ES-I3 (cell line): ENCODE results near the gene SNX17.
A peak's percentile ranks its signal among the peaks of the same experiment; 100 is the strongest.
"Not testable (repeated sequence)": the region's sequence is repeated elsewhere in the genome, so short reads cannot be mapped to it uniquely, and the experiment has no call there.

Experiments used
- H3K36me3 ChIP-seq: 2 replicates; pipeline ENCODE4 v1.6.1; 2013; ENCODE audit warnings: mild to moderate bottlenecking, low read length, control low read depth, moderate library complexity; ENCODE audit not compliant: insufficient read depth
- H3K4me1 ChIP-seq: 2 replicates; pipeline ENCODE4 v1.6.1; 2013; ENCODE audit warnings: mild to moderate bottlenecking, control low read depth, low read length; ENCODE audit not compliant: insufficient read depth
- H3K9ac ChIP-seq: 2 replicates; pipeline ENCODE4 v1.6.1; 2013; ENCODE audit warnings: low read depth, mild to moderate bottlenecking, low read length, moderate library complexity
- H3K9me3 ChIP-seq: 2 replicates; pipeline ENCODE4 v1.6.1; 2013; ENCODE audit warnings: mild to moderate bottlenecking, low read length, moderate library complexity; ENCODE audit not compliant: control insufficient read depth, insufficient read depth

SNX17 gene

GRCh38 chr2:27370026-27370815 lies at the start of gene SNX17, which contains the start of gene EIF2B4:
Gene SNX17, plus strand, starts transcription at chr2:27370616. Its CDS starts 128 bp downstream, at chr2:27370744.
Gene EIF2B4, minus strand, starts transcription at chr2:27370338. Its CDS starts 24 bp downstream, at chr2:27370314.
- Histone ChIP-seq H3K9ac (peak within 1 kb of the TSS; percentile 88), H3K9me3 (no peaks in the 10 kb centered on the region), H3K4me1 (peaks cover 18% of the 10 kb centered on the region), H3K36me3 (peaks cover 37% of the 10 kb centered on the region)

- H3K36me3 ChIP-seq, result no peaks in the 10 kb centered on the region
- H3K4me1 ChIP-seq, result peaks cover 4% of the 10 kb centered on the region
- no peak overlapping the region for H3K9ac ChIP-seq
- H3K9me3 ChIP-seq, result no peaks in the 10 kb centered on the region
Observed at GRCh38 chr2:27320958-27321543, 49.4 kb upstream of the SNX17 start.

- peaks cover 3% of the 10 kb centered on the region for H3K36me3 ChIP-seq
- H3K4me1 ChIP-seq, result peaks cover 4% of the 10 kb centered on the region
- no peaks in the 10 kb centered on the region for H3K9me3 ChIP-seq
- H3K9ac ChIP-seq, result peak overlapping the region; percentile 97
Observed at GRCh38 chr2:27322301-27322765, 48.1 kb upstream of the SNX17 start.

- no peaks in the 10 kb centered on the region for H3K9me3 ChIP-seq
- peak within 1 kb of the TSS; percentile 97 for H3K9ac ChIP-seq
- peaks cover 4% of the 10 kb centered on the region for H3K4me1 ChIP-seq
- peaks cover 3% of the 10 kb centered on the region for H3K36me3 ChIP-seq
Observed at GRCh38 chr2:27322766-27323595, 47.4 kb upstream of the SNX17 start, which contains the start of gene MPV17. Gene MPV17, minus strand, starts transcription at chr2:27323097. Its CDS starts 580 bp downstream, at chr2:27322517.

GRCh38 chr2:27323596-27324285 lies 46.7 kb upstream of the SNX17 start:
- Histone ChIP-seq H3K9ac (peak overlapping the region; percentile 97), H3K4me1 (peaks cover 4% of the 10 kb centered on the region), H3K9me3 (no peaks in the 10 kb centered on the region), H3K36me3 (peaks cover 8% of the 10 kb centered on the region)

- Histone ChIP-seq H3K4me1 (peaks cover 4% of the 10 kb centered on the region), H3K9ac (no peak overlapping the region), H3K36me3 (peaks cover 18% of the 10 kb centered on the region), H3K9me3 (no peaks in the 10 kb centered on the region)
Observed at GRCh38 chr2:27324720-27325119, 45.7 kb upstream of the SNX17 start.

GRCh38 chr2:27335311-27335710 lies 35.1 kb upstream of the SNX17 start:
- Histone ChIP-seq H3K9ac (no peak overlapping the region), H3K9me3 (no peaks in the 10 kb centered on the region), H3K4me1 (no peaks in the 10 kb centered on the region), H3K36me3 (peaks cover 54% of the 10 kb centered on the region)

GRCh38 chr2:27336173-27336572 lies 34.2 kb upstream of the SNX17 start:
- Histone ChIP-seq H3K36me3 (peaks cover 57% of the 10 kb centered on the region), H3K9me3 (no peaks in the 10 kb centered on the region), H3K4me1 (no peaks in the 10 kb centered on the region), H3K9ac (no peak overlapping the region)

GRCh38 chr2:27347641-27348040 lies 22.8 kb upstream of the SNX17 start:
- Histone ChIP-seq H3K9ac (no peak overlapping the region), H3K36me3 (peaks cover 6% of the 10 kb centered on the region; the same call in 1 of the 2 replicates), H3K4me1 (peaks cover 6% of the 10 kb centered on the region; the same call in 1 of the 2 replicates), H3K9me3 (no peaks in the 10 kb centered on the region)

- Histone ChIP-seq H3K4me1 (peaks cover 17% of the 10 kb centered on the region; the same call in 1 of the 2 replicates), H3K9ac (no peak overlapping the region), H3K36me3 (no peaks in the 10 kb centered on the region; the same call in 1 of the 2 replicates), H3K9me3 (no peaks in the 10 kb centered on the region)
Observed at GRCh38 chr2:27350106-27350693, 20.2 kb upstream of the SNX17 start.

GRCh38 chr2:27351802-27352598 lies 18.4 kb upstream of the SNX17 start:
- peaks cover 17% of the 10 kb centered on the region; the same call in 1 of the 2 replicates for H3K4me1 ChIP-seq
- H3K36me3 ChIP-seq, result no peaks in the 10 kb centered on the region; the same call in 1 of the 2 replicates
- H3K9ac ChIP-seq, result no peak overlapping the region
- H3K9me3 ChIP-seq, result no peaks in the 10 kb centered on the region

- H3K9ac ChIP-seq, H3K36me3 ChIP-seq, H3K9me3 ChIP-seq: not testable (repeated sequence)
- H3K4me1 ChIP-seq, result peaks cover 17% of the 10 kb centered on the region; the same call in 1 of the 2 replicates
Observed at GRCh38 chr2:27353386-27353761, 17.0 kb upstream of the SNX17 start.
